HepG2 (cell line): Measurements from ENCODE around the gene IFT172. TPM values are rescaled to one million over a fixed set of nuclear protein-coding genes. Genes with fewer than 3 reads are reported as not detected.
A peak's percentile ranks its signal among the peaks of the same experiment; 100 is the strongest.

Source experiments
- AGO2 ChIP-seq: fragments of 200-400 bp; formaldehyde crosslinking; optimal IDR thresholded peaks from 2 replicates; pipeline ENCODE3; 2017; ENCODE audit warnings: mild to moderate bottlenecking, low read depth, low read length, moderate library complexity
- ARID2 ChIP-seq: sonication (generic); formaldehyde crosslinking; IDR thresholded peaks from 2 replicates; pipeline ENCODE4 v1.8.1; 2022; ENCODE audit warnings: mild to moderate bottlenecking, missing genetic modification reagents, borderline replicate concordance
- CBX5 ChIP-seq: sonication (generic); formaldehyde crosslinking; IDR thresholded peaks from 2 replicates; pipeline ENCODE4 v1.4.0; 2020; ENCODE audit warnings: missing genetic modification reagents, borderline replicate concordance
- HDAC6 ChIP-seq: fragments of 200-600 bp; sonication (generic); IDR thresholded peaks from 2 replicates; pipeline ENCODE4 v1.7.0; 2017; ENCODE audit warnings: mild to moderate bottlenecking, antibody characterized with exemption, low read length, low read depth
- KDM2A ChIP-seq: sonication (generic); formaldehyde crosslinking; IDR thresholded peaks from 2 replicates; pipeline ENCODE4 v1.4.0; 2020; ENCODE audit warnings: low read depth, missing genetic modification reagents, borderline replicate concordance
- KDM6A ChIP-seq: IDR thresholded peaks from 2 replicates; pipeline ENCODE4 v1.6.1; 2016; ENCODE audit warnings: low read depth
- LCORL ChIP-seq, 2 experiments: fragments of 450-650 bp in 1 of 2; sonication (generic) in 1 of 2; formaldehyde crosslinking in 1 of 2; IDR thresholded peaks; 2 replicates each; pipeline versions ENCODE4 v1.5.0 to v1.6.1; 2017 to 2020; ENCODE audit warnings: antibody characterized with exemption in 1 of 2, missing genetic modification reagents in 1 of 2
- MZF1 ChIP-seq: sonication (generic); formaldehyde crosslinking; IDR thresholded peaks from 2 replicates; pipeline ENCODE4 v1.8.1; 2023; ENCODE audit warnings: mild to moderate bottlenecking, missing genetic modification reagents, borderline replicate concordance
- NFYC ChIP-seq: IDR thresholded peaks from 2 replicates; pipeline ENCODE4 v1.6.1; 2016; ENCODE audit warnings: missing genetic modification reagents, missing compliant biosample characterization
- PRDM15 ChIP-seq: sonication (generic); formaldehyde crosslinking; IDR thresholded peaks from 2 replicates; pipeline ENCODE4 v1.4.0; 2020; ENCODE audit warnings: missing genetic modification reagents
- RBM39 ChIP-seq: fragments of 200-400 bp; formaldehyde crosslinking; IDR thresholded peaks from one replicate; pipeline ENCODE4 v1.6.1; 2018; ENCODE audit warnings: antibody characterized with exemption, mild to moderate bottlenecking, low read depth, low read length; ENCODE audit not compliant: poor library complexity, severe bottlenecking
- SP4 ChIP-seq: sonication (generic); formaldehyde crosslinking; IDR thresholded peaks from 2 replicates; pipeline ENCODE4 v1.8.1; 2023; ENCODE audit warnings: mild to moderate bottlenecking, missing genetic modification reagents
- WIZ ChIP-seq: sonication (generic); formaldehyde crosslinking; IDR thresholded peaks from 2 replicates; pipeline ENCODE4 v1.5.1; 2020; ENCODE audit warnings: mild to moderate bottlenecking, missing genetic modification reagents
- ZNF460 ChIP-seq: sonication (generic); formaldehyde crosslinking; IDR thresholded peaks from 2 replicates; pipeline ENCODE4 v1.5.1; 2020; ENCODE audit warnings: missing genetic modification reagents, mild to moderate bottlenecking, borderline replicate concordance
- ZNF616 ChIP-seq: sonication (generic); formaldehyde crosslinking; IDR thresholded peaks from 2 replicates; pipeline ENCODE4 v1.5.0; 2020; ENCODE audit warnings: low read depth, mild to moderate bottlenecking, missing genetic modification reagents
- ZNF704 ChIP-seq: sonication (generic); formaldehyde crosslinking; IDR thresholded peaks from 2 replicates; pipeline ENCODE4 v1.8.1; 2023; ENCODE audit warnings: mild to moderate bottlenecking, inconsistent platforms, moderate library complexity, missing genetic modification reagents, borderline replicate concordance
- ZNF749 ChIP-seq: sonication (generic); formaldehyde crosslinking; IDR thresholded peaks from 2 replicates; pipeline ENCODE4 v1.8.0; 2022; ENCODE audit warnings: mild to moderate bottlenecking, missing genetic modification reagents, moderate library complexity, borderline replicate concordance
- ZSCAN20 ChIP-seq: sonication (generic); formaldehyde crosslinking; IDR thresholded peaks from 2 replicates; pipeline ENCODE4 v1.4.0; 2020; ENCODE audit warnings: missing genetic modification reagents, mild to moderate bottlenecking, borderline replicate concordance
- polyA plus RNA-seq, 8 experiments: library from polyadenylated mRNA; depleted of rRNA in 3 of 8; stranded (reverse) in 7 of 8; unstranded in 1 of 8; fragments of >200 nt; fragmentation: Illumina TruSeq in 4 of 8; extraction: Trizol in 4 of 8; gene quantifications; 2 replicates each; pipeline versions ENCODE4 v1.2.1 to v1.2.3, GENCODE V29; 2011 to 2016; ENCODE audit warnings: low read depth in 4 of 8, missing spikeins in 1 of 8, mixed read lengths in 1 of 8; ENCODE audit not compliant: insufficient read depth in 1 of 8
- total RNA-seq, 5 experiments: library from RNA; depleted of rRNA; stranded (reverse); fragments of >200 nt; fragmentation: Illumina TruSeq; extraction: Trizol; gene quantifications; 2 replicates each; pipeline ENCODE4 v1.2.3, GENCODE V29; 2016; ENCODE audit warnings: low read depth in 1 of 5
- TF ChIP-seq, protein P1 (sequence below): sonication (generic); formaldehyde crosslinking; IDR thresholded peaks from 2 replicates; pipeline ENCODE4 v1.8.0; 2022; ENCODE audit warnings: mild to moderate bottlenecking, missing genetic modification reagents, moderate library complexity
- TF ChIP-seq, protein P2 (sequence below): sonication (generic); formaldehyde crosslinking; IDR thresholded peaks from 2 replicates; pipeline ENCODE4 v1.8.1; 2023; ENCODE audit warnings: mild to moderate bottlenecking, missing genetic modification reagents

IFT172 gene
- total and polyA plus RNA-seq, 2 of the 13 experiments (the other 11 are each of a cell fraction or from before 2014, with no cell fraction given): 21.6 to 35.7 TPM

DNA sequence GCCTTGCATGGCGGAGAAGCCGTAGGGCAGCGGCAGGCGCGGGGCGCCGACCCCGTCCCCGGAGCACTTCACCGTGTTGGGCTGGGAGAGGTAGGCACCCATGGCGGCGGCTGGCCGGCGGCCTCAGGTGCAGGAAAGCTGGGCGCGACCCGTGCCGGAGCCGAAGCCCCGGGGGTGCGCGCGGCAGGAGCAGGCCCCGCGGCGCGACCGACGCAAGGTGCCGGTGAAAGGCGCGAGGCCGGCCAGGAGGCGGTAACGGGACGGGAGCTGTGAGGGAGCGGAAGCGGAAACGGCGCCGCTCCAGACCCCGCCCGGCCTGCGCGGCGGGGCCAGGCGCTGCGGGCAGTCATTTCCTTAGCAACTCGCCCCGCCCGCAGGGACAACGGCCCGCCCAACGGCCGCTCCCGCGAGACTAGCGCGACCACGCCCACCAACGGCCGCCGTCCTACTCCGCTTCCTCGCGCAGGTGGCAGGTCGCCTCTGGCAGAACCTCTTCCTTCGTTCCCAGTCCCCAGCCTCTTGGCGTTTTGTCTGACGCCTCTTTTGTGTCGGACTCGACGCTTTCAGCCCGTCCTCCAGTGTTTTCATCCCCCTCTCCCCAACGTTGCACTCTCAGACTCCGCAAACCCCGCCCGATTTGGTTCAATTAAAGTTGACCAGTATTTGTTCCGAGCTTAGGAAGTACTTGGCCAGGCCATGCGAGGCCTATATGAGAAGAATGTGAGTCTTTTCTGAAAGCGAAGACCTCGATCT, 80.0 kb downstream of the IFT172 start, which contains the start of gene PPM1G (continued):
- peak; percentile 82 for TF ChIP-seq PRDM15
- TF ChIP-seq AGO2: peak; percentile 91
- peak; percentile 53; the same call in 1 of the 2 replicates for TF ChIP-seq KDM2A (CRISPR knock-in tag)
- TF ChIP-seq HDAC6: no peak
- TF ChIP-seq, protein P1, sequence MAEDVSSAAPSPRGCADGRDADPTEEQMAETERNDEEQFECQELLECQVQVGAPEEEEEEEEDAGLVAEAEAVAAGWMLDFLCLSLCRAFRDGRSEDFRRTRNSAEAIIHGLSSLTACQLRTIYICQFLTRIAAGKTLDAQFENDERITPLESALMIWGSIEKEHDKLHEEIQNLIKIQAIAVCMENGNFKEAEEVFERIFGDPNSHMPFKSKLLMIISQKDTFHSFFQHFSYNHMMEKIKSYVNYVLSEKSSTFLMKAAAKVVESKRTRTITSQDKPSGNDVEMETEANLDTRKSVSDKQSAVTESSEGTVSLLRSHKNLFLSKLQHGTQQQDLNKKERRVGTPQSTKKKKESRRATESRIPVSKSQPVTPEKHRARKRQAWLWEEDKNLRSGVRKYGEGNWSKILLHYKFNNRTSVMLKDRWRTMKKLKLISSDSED (CRISPR knock-in tag): no peak; the same call in 1 of the 2 replicates
- peak; percentile 73 for TF ChIP-seq RBM39
- TF ChIP-seq, protein P2, sequence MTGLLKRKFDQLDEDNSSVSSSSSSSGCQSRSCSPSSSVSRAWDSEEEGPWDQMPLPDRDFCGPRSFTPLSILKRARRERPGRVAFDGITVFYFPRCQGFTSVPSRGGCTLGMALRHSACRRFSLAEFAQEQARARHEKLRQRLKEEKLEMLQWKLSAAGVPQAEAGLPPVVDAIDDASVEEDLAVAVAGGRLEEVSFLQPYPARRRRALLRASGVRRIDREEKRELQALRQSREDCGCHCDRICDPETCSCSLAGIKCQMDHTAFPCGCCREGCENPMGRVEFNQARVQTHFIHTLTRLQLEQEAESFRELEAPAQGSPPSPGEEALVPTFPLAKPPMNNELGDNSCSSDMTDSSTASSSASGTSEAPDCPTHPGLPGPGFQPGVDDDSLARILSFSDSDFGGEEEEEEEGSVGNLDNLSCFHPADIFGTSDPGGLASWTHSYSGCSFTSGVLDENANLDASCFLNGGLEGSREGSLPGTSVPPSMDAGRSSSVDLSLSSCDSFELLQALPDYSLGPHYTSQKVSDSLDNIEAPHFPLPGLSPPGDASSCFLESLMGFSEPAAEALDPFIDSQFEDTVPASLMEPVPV: peak; percentile 96
- TF ChIP-seq CBX5: peak; percentile 31; the same call in 1 of the 2 replicates
- no peak; the same call in none of the 2 replicates for TF ChIP-seq WIZ (CRISPR knock-in tag)
- TF ChIP-seq KDM6A (CRISPR knock-in tag): peak; percentile 38; the same call in 1 of the 2 replicates
- TF ChIP-seq ZSCAN20 (CRISPR knock-in tag): peak; percentile 88
- TF ChIP-seq ZNF460 (CRISPR knock-in tag): peak; percentile 54; the same call in 1 of the 2 replicates
- peak; percentile 30; the same call in 1 of the 2 replicates for TF ChIP-seq MZF1 (CRISPR knock-in tag)
- peak; percentile 74 for TF ChIP-seq ZNF704 (CRISPR knock-in tag)
- peak; percentile 81; the same call in 1 of the 2 replicates for TF ChIP-seq ZNF616 (CRISPR knock-in tag)
- TF ChIP-seq ARID2 (CRISPR knock-in tag): peak; percentile 73; the same call in 1 of the 2 replicates
- TF ChIP-seq ZNF749 (CRISPR knock-in tag): peak; percentile 90
- no peak for TF ChIP-seq LCORL (IDR thresholded peaks at IDR 0.05)
- peak; percentile 80 for TF ChIP-seq LCORL (CRISPR knock-in tag; IDR thresholded peaks at IDR 0.05)
- TF ChIP-seq SP4 (CRISPR knock-in tag): peak; percentile 95
- peak; percentile 45 for TF ChIP-seq NFYC (CRISPR knock-in tag)
